Measurements from ENCODE around the gene SLC4A9.
"Not testable (repeated sequence)": the region's sequence is repeated elsewhere in the genome, so short reads cannot be mapped to it uniquely, and the experiment has no call there.

The SLC4A9 gene

GRCh38 chr5:140340605-140341121, 19.3 kb upstream of the SLC4A9 start:
- no peak for DNase-seq

- no peak for DNase-seq
Observed at GRCh38 chr5:140341591-140341990, 18.4 kb upstream of the SLC4A9 start.

- DNase-seq = no peak
Observed at GRCh38 chr5:140342287-140342686, 17.7 kb upstream of the SLC4A9 start.

- DNase-seq = no peak
Observed at GRCh38 chr5:140342896-140343295, 17.1 kb upstream of the SLC4A9 start.

GRCh38 chr5:140343849-140344248, 16.1 kb upstream of the SLC4A9 start:
- not testable (repeated sequence) for DNase-seq

GRCh38 chr5:140344683-140345423, 15.1 kb upstream of the SLC4A9 start:
- DNase-seq = no peak

- no peak for DNase-seq
Observed at GRCh38 chr5:140345919-140346347, 14.1 kb upstream of the SLC4A9 start.

- peak; percentile 33 for DNase-seq
Observed at GRCh38 chr5:140346348-140347221, 13.4 kb upstream of the SLC4A9 start, which contains the start of gene HBEGF. Gene HBEGF (minus strand): TSS chr5:140346603. CDS start chr5:140346328, 275 bp downstream.

GRCh38 chr5:140347360-140347759, 12.6 kb upstream of the SLC4A9 start:
- no peak for DNase-seq

- no peak for DNase-seq
Observed at GRCh38 chr5:140348104-140348503, 11.9 kb upstream of the SLC4A9 start.

- no peak for DNase-seq
Observed at GRCh38 chr5:140349244-140349643, 10.8 kb upstream of the SLC4A9 start.

GRCh38 chr5:140351609-140352334, 8.2 kb upstream of the SLC4A9 start:
- peak; percentile 67 for DNase-seq

- no peak for DNase-seq
Observed at GRCh38 chr5:140355546-140355945, 4.4 kb upstream of the SLC4A9 start.

- DNase-seq = no peak
Observed at GRCh38 chr5:140356853-140357725, 2.9 kb upstream of the SLC4A9 start.

- DNase-seq = peak; percentile 56
Observed at GRCh38 chr5:140357726-140358093, 2.3 kb upstream of the SLC4A9 start.

GRCh38 chr5:140358738-140359310, 1.2 kb upstream of the SLC4A9 start:
- DNase-seq = no peak

GRCh38 chr5:140360681-140361479, 886 bp downstream of the SLC4A9 start:
- no peak for DNase-seq

- DNase-seq = no peak
Observed at GRCh38 chr5:140361901-140362300, 1.9 kb downstream of the SLC4A9 start.

GRCh38 chr5:140362311-140362710, 2.3 kb downstream of the SLC4A9 start:
- DNase-seq = no peak

GRCh38 chr5:140362875-140363630, 3.1 kb downstream of the SLC4A9 start:
- peak; percentile 81 for DNase-seq
